Erythroblast (primary cell): Measurements from ENCODE around the gene AATF.

Experiments used
- GATA1 ChIP-seq: IDR thresholded peaks from 2 replicates; pipeline ENCODE4 v1.6.1; 2011; ENCODE audit warnings: low read depth, mild to moderate bottlenecking, control low read depth, low read length, moderate library complexity
- POLR2A ChIP-seq: IDR thresholded peaks from 2 replicates; pipeline ENCODE4 v1.6.1; 2011; ENCODE audit warnings: mild to moderate bottlenecking, low read length

DNA sequence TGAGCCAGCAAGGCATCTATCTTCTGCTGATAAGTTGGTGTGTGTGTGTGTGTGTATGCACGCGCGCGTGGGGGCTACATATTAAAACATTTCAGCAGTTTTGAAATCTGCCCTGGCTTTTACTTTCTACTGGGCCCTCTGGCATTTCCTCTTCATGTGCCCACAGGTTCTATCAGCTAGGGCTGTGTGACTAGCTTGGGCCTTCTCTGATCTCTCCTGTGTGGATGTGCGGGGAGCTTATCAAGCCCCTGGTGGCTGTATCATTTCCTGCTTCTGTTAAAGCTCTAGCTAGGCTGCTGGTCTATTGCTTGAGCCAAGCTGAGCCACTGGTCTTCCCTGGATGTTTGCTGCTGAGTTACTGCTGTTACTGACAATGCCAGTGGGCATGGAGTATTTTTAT, 132.5 kb downstream of the AATF start:
- TF ChIP-seq POLR2A (no peak), GATA1 (no peak)
